A673 (cell line): Measurements from ENCODE around the gene PALMD.
A peak's percentile ranks its signal among the peaks of the same experiment; 100 is the strongest.

Experiments used
- EZH2 ChIP-seq: fragments of 200-600 bp; sonication (generic); IDR thresholded peaks from 2 replicates; pipeline ENCODE4 v1.6.1; 2017; ENCODE audit warnings: borderline replicate concordance, low read depth, mild to moderate bottlenecking, mixed read lengths, antibody characterized with exemption, low read length; ENCODE audit not compliant: poor library complexity, severe bottlenecking
- TF ChIP-seq, protein P1 (sequence below): fragments of 300-800, 200-600 bp; sonication (generic); conservative IDR thresholded peaks from 2 replicates; pipeline ENCODE4 v1.5.1; 2017; ENCODE audit warnings: low read depth, mild to moderate bottlenecking, antibody characterized with exemption, low read length, moderate library complexity, mixed read lengths

DNA sequence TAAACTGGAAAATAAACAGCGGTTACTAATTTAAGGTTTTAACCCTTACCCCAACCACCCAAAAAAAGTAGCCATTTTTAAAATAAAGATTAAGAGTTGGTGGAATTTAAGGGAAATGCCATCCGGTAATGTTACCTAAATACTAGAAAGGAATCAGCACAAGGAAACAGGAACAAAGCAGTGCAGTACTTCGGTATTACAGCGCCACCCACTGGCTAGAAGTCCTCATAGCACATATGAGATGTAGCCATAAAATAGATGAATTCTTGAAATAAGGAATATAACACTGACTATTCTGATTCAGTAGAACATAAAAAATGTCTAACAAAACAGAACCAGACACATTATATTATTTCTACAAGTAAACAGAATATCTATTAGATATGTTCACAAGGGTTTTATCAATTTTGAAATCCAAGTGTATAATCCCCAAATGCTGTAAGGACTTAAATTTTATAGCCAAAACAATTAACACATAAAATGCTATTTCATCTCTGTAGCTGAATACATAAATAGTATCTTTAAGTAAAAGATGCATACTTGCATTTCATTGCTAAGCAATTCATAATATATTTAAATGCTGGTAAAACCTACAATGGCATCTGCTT lies 61.7 kb downstream of the PALMD start:
- TF ChIP-seq EZH2, result no peak
- TF ChIP-seq, protein P1, sequence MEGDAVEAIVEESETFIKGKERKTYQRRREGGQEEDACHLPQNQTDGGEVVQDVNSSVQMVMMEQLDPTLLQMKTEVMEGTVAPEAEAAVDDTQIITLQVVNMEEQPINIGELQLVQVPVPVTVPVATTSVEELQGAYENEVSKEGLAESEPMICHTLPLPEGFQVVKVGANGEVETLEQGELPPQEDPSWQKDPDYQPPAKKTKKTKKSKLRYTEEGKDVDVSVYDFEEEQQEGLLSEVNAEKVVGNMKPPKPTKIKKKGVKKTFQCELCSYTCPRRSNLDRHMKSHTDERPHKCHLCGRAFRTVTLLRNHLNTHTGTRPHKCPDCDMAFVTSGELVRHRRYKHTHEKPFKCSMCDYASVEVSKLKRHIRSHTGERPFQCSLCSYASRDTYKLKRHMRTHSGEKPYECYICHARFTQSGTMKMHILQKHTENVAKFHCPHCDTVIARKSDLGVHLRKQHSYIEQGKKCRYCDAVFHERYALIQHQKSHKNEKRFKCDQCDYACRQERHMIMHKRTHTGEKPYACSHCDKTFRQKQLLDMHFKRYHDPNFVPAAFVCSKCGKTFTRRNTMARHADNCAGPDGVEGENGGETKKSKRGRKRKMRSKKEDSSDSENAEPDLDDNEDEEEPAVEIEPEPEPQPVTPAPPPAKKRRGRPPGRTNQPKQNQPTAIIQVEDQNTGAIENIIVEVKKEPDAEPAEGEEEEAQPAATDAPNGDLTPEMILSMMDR, result peak; percentile 92
